Measurements from ENCODE around the gene LYPD5. TPM values are rescaled to one million over a fixed set of nuclear protein-coding genes. Genes with fewer than 3 reads are reported as not detected.
"Not testable (repeated sequence)": the region's sequence is repeated elsewhere in the genome, so short reads cannot be mapped to it uniquely, and the experiment has no call there.

The LYPD5 gene
- total and polyA plus RNA-seq, 7 donors = 0.60 to 10.6 (median 2.0) TPM

GRCh38 chr19:43806848-43807247, 4.6 kb upstream of the LYPD5 start:
- no peaks in the 10 kb centered on the region for H3K4me1 ChIP-seq
- no peaks in the 10 kb centered on the region for H3K9me3 ChIP-seq
- H3K27me3 ChIP-seq = peaks cover 0 to 9% (median 0%) of the 10 kb centered on the region in 3 donors
- TF ChIP-seq POLR2AphosphoS5 (IDR thresholded peaks at IDR 0.05) = no peak
- TF ChIP-seq CTCF (IDR thresholded peaks at IDR 0.05) = no peak
- TF ChIP-seq EP300 (IDR thresholded peaks at IDR 0.05) = no peak
- no peak for TF ChIP-seq POLR2A (IDR thresholded peaks at IDR 0.05)
- no peak for DNase-seq
- H3K36me3 ChIP-seq = no peaks in the 10 kb centered on the region
- no peak overlapping the region for H3K27ac ChIP-seq
- H3K4me3 ChIP-seq = no peak overlapping the region
- WGBS, 2 donors = 77 to 82% methylated on average over 5 of the region's 5 CpGs
- intact Hi-C loops (cut with DNase I) = no loop called here

GRCh38 chr19:43806401-43806800, 4.2 kb upstream of the LYPD5 start:
- H3K9me3 ChIP-seq; DNase-seq; H3K4me1 ChIP-seq; H3K27ac ChIP-seq; H3K4me3 ChIP-seq; H3K27me3 ChIP-seq; intact Hi-C loops (cut with DNase I); H3K36me3 ChIP-seq: not testable (repeated sequence)
- 86 to 92% methylated on average over 7 of the region's 7 CpGs for WGBS, 2 donors

- no peak for TF ChIP-seq EP300 (IDR thresholded peaks at IDR 0.05)
- TF ChIP-seq CTCF (IDR thresholded peaks at IDR 0.05) = no peak
- TF ChIP-seq POLR2A (IDR thresholded peaks at IDR 0.05) = no peak
- TF ChIP-seq POLR2AphosphoS5 (IDR thresholded peaks at IDR 0.05) = no peak
- intact Hi-C loops (cut with DNase I) = no loop called here
- Histone ChIP-seq H3K36me3 (no peaks in the 10 kb centered on the region), H3K4me3 (no peak overlapping the region), H3K9me3 (no peaks in the 10 kb centered on the region), H3K4me1 (no peaks in the 10 kb centered on the region), H3K27me3 (peaks cover 0 to 13% (median 0%) of the 10 kb centered on the region in 3 donors), H3K27ac (no peak overlapping the region)
- no peak for DNase-seq
- WGBS, 2 donors = 69 to 78% methylated on average over 2 of the region's 2 CpGs
Observed at GRCh38 chr19:43804432-43804831, 2.2 kb upstream of the LYPD5 start.

- peaks cover 0 to 1% (median 0%) of the 10 kb centered on the region in 4 donors for H3K9me3 ChIP-seq
- intact Hi-C loops (cut with DNase I) = no loop called here
- H3K27me3 ChIP-seq = peaks cover 8 to 46% (median 28%) of the 10 kb centered on the region in 3 donors
- WGBS, 2 donors = 45 to 63% methylated on average over 6 of the region's 6 CpGs
- no peak overlapping the region for H3K4me3 ChIP-seq
- DNase-seq = no peak
- TF ChIP-seq CTCF (IDR thresholded peaks at IDR 0.05) (no peak), EP300 (IDR thresholded peaks at IDR 0.05) (no peak), POLR2AphosphoS5 (IDR thresholded peaks at IDR 0.05) (peak in 1 of 4 donors; percentile 34), POLR2A (IDR thresholded peaks at IDR 0.05) (no peak)
- H3K4me1 ChIP-seq = peaks cover 0 to 13% (median 11%) of the 10 kb centered on the region in 4 donors
- H3K36me3 ChIP-seq = no peaks in the 10 kb centered on the region
- no peak overlapping the region for H3K27ac ChIP-seq
Observed at GRCh38 chr19:43799502-43800142, 2.6 kb downstream of the LYPD5 start.

GRCh38 chr19:43798546-43799409, 3.5 kb downstream of the LYPD5 start:
- H3K9me3 ChIP-seq = peaks cover 0 to 1% (median 0%) of the 10 kb centered on the region in 4 donors
- no peaks in the 10 kb centered on the region for H3K36me3 ChIP-seq
- intact Hi-C loops (cut with DNase I) = no loop called here
- H3K27me3 ChIP-seq = peaks cover 8 to 50% (median 28%) of the 10 kb centered on the region in 3 donors
- H3K27ac ChIP-seq = peak overlapping the region in 2 of 4 donors; percentile 1 to 23
- no peak for DNase-seq
- TF ChIP-seq POLR2A (IDR thresholded peaks at IDR 0.05) (no peak), EP300 (IDR thresholded peaks at IDR 0.05) (no peak), CTCF (IDR thresholded peaks at IDR 0.05) (no peak), POLR2AphosphoS5 (IDR thresholded peaks at IDR 0.05) (no peak)
- peaks cover 0 to 13% (median 11%) of the 10 kb centered on the region in 4 donors for H3K4me1 ChIP-seq
- H3K4me3 ChIP-seq = peak overlapping the region; percentile 21 to 50 (median 41)
- 15 to 16% methylated on average over 70 of the region's 70 CpGs for WGBS, 2 donors

Data from sigmoid colon (tissue), 7 donors.